ENCODE measurements around the gene OSBPL7. TPM values are rescaled to one million over a fixed set of nuclear protein-coding genes. Genes with fewer than 3 reads are reported as not detected.
A peak's percentile ranks its signal among the peaks of the same experiment; 100 is the strongest.

OSBPL7 gene
- total and polyA plus RNA-seq, 2 of the 13 experiments (the other 11 are each of a cell fraction or from before 2014, with no cell fraction given), result 4.7 to 6.6 TPM

GRCh38 chr17:47840742-47841487 is 19.3 kb upstream of the OSBPL7 start, which contains the start of gene SCRN2 (continued):
- TF ChIP-seq TOE1 (CRISPR knock-in tag; IDR thresholded peaks at IDR 0.05), result no peak
- TF ChIP-seq CBX5 (CRISPR knock-in tag; IDR thresholded peaks at IDR 0.05; ENCODE audit: borderline replicate concordance), result peak; percentile 30; the same call in 1 of the 2 replicates
- TF ChIP-seq STAG1 (CRISPR knock-in tag; IDR thresholded peaks at IDR 0.05), result peak; percentile 98
- TF ChIP-seq ONECUT2 (CRISPR knock-in tag; IDR thresholded peaks at IDR 0.05), result 0 out of 2 replicates have a peak, but pooled peaks have one; percentile 29
- TF ChIP-seq ATM (IDR thresholded peaks at IDR 0.05; ENCODE audit: borderline replicate concordance), result no peak
- TF ChIP-seq KDM5A (IDR thresholded peaks at IDR 0.05; ENCODE audit: borderline replicate concordance, low read length), result peak; percentile 60; the same call in 1 of the 2 replicates
- no peak for TF ChIP-seq ZBTB38 (CRISPR knock-in tag; IDR thresholded peaks at IDR 0.05)
- TF ChIP-seq, protein P1, sequence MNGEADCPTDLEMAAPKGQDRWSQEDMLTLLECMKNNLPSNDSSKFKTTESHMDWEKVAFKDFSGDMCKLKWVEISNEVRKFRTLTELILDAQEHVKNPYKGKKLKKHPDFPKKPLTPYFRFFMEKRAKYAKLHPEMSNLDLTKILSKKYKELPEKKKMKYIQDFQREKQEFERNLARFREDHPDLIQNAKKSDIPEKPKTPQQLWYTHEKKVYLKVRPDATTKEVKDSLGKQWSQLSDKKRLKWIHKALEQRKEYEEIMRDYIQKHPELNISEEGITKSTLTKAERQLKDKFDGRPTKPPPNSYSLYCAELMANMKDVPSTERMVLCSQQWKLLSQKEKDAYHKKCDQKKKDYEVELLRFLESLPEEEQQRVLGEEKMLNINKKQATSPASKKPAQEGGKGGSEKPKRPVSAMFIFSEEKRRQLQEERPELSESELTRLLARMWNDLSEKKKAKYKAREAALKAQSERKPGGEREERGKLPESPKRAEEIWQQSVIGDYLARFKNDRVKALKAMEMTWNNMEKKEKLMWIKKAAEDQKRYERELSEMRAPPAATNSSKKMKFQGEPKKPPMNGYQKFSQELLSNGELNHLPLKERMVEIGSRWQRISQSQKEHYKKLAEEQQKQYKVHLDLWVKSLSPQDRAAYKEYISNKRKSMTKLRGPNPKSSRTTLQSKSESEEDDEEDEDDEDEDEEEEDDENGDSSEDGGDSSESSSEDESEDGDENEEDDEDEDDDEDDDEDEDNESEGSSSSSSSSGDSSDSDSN (CRISPR knock-in tag; IDR thresholded peaks at IDR 0.05), result peak; percentile 61
- TF ChIP-seq MLLT10 (CRISPR knock-in tag; IDR thresholded peaks at IDR 0.05), result no peak
- TF ChIP-seq ZNF790 (CRISPR knock-in tag; IDR thresholded peaks at IDR 0.05; ENCODE audit: borderline replicate concordance), result no peak
- TF ChIP-seq ELF4 (CRISPR knock-in tag; IDR thresholded peaks at IDR 0.05; ENCODE audit: borderline replicate concordance), result peak; percentile 67; the same call in 1 of the 2 replicates
- peak; percentile 91; the same call in 1 of the 2 replicates for TF ChIP-seq ZNF30 (CRISPR knock-in tag; IDR thresholded peaks at IDR 0.05)
- peak; percentile 26 for TF ChIP-seq HOXD1 (CRISPR knock-in tag; IDR thresholded peaks at IDR 0.05)
- no peak; the same call in 1 of the 2 replicates for TF ChIP-seq ZNF740 (CRISPR knock-in tag; IDR thresholded peaks at IDR 0.05)
- no peak for TF ChIP-seq ZNF674 (CRISPR knock-in tag; IDR thresholded peaks at IDR 0.05; ENCODE audit: low read depth)
- TF ChIP-seq CBFB (CRISPR knock-in tag; IDR thresholded peaks at IDR 0.05), result no peak; the same call in 1 of the 2 replicates
- no peak; the same call in 1 of the 2 replicates for TF ChIP-seq ZNF619 (CRISPR knock-in tag; IDR thresholded peaks at IDR 0.05)
- no peak for TF ChIP-seq ZNF615 (CRISPR knock-in tag; IDR thresholded peaks at IDR 0.05; ENCODE audit: borderline replicate concordance)
- peak; percentile 72; the same call in 1 of the 2 replicates for TF ChIP-seq SMC3 (IDR thresholded peaks at IDR 0.05; ENCODE audit: low read length)
- TF ChIP-seq SP140L (CRISPR knock-in tag; IDR thresholded peaks at IDR 0.05; ENCODE audit: borderline replicate concordance), result 0 out of 2 replicates have a peak, but pooled peaks have one; percentile 17
- TF ChIP-seq ZFP82 (CRISPR knock-in tag; IDR thresholded peaks at IDR 0.05; ENCODE audit: borderline replicate concordance), result peak; percentile 93; the same call in 1 of the 2 replicates
- no peak; the same call in 1 of the 2 replicates for TF ChIP-seq JUN (CRISPR knock-in tag; IDR thresholded peaks at IDR 0.05)
- no peak; the same call in none of the 2 replicates for TF ChIP-seq KLF12 (CRISPR knock-in tag; IDR thresholded peaks at IDR 0.05; ENCODE audit: borderline replicate concordance)
- TF ChIP-seq MIER2 (CRISPR knock-in tag; IDR thresholded peaks at IDR 0.05), result no peak
- TF ChIP-seq, protein P2, sequence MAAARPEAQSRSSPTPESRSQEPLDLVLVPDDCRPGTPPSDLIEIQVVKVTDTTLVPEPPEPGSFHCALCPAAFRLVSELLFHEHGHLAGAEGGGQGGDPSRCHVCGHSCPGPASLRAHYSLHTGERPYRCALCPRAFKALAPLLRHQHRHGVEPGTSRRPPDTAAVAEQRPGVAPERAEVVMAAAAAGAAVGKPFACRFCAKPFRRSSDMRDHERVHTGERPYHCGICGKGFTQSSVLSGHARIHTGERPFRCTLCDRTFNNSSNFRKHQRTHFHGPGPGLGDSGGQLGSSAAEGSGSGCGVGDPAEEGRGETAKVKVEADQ (CRISPR knock-in tag; IDR thresholded peaks at IDR 0.05; ENCODE audit: borderline replicate concordance), result peak; percentile 82; the same call in 1 of the 2 replicates
- TF ChIP-seq ZGPAT (CRISPR knock-in tag; IDR thresholded peaks at IDR 0.05), result peak; percentile 75; the same call in 1 of the 2 replicates

Measured in HepG2 (cell line).